ENCODE results near the gene BMAL2.

GRCh38 chr12:27342536-27342935, 9.9 kb downstream of the BMAL2 start:
- TF ChIP-seq CTCF (conservative IDR thresholded peaks at IDR 0.05 in 1 of 2, IDR thresholded peaks at IDR 0.05 in 1 of 2; ENCODE audit: low read depth in 1 of 2, low read length in 2 of 2) (no peak), EZH2 (IDR thresholded peaks at IDR 0.05; ENCODE audit: low read length, missing control alignments) (no peak)

Measured in fibroblast of lung (primary cell).